ENCODE measurements around the gene MYO1D. TPM values are rescaled to one million over a fixed set of nuclear protein-coding genes. Genes with fewer than 3 reads are reported as not detected.

MYO1D gene
- total RNA-seq, 1 donor from 2014 or later = 18.0 TPM

GRCh38 chr17:32586666-32587065 is 290.3 kb downstream of the MYO1D start:
- Histone ChIP-seq H2AFZ (ENCODE audit: low read depth, low read length) (no peak overlapping the region), H3K36me3 (ENCODE audit: insufficient read depth, low read length) (no peaks in the 10 kb centered on the region), H3K27ac (ENCODE audit: low read depth, low read length) (no peak overlapping the region), H3K4me2 (ENCODE audit: low read length) (no peak overlapping the region), H3K4me3 (ENCODE audit: insufficient read depth, low read depth, low read length) (no peak overlapping the region), H3K9me3 (ENCODE audit: insufficient read depth, low read depth, low read length) (no peaks in the 10 kb centered on the region), H3K79me2 (ENCODE audit: insufficient read depth, low read length) (no peaks in the 10 kb centered on the region), H3K9ac (ENCODE audit: low read length) (no peak overlapping the region), H3K4me1 (ENCODE audit: insufficient read depth, low read length) (peaks cover 3% of the 10 kb centered on the region), H3K27me3 (ENCODE audit: insufficient read depth, low read length) (no peaks in the 10 kb centered on the region), H4K20me1 (ENCODE audit: insufficient read depth, low read length) (no peaks in the 10 kb centered on the region)
- DNase-seq (ENCODE audit: low read depth) (no peak), FAIRE-seq (peak; percentile 81)
- TF ChIP-seq EZH2 (IDR thresholded peaks at IDR 0.05; ENCODE audit: insufficient read depth, low read length) (no peak), CTCF (IDR thresholded peaks at IDR 0.05; ENCODE audit: insufficient read depth, low read depth, low read length) (no peak)
- Mint-ChIP-seq H3K27me3 (ENCODE audit: low read depth, unreplicated experiment) (no peaks in the 10 kb centered on the region), H3K36me3 (ENCODE audit: low read depth, unreplicated experiment) (peaks cover 5% of the 10 kb centered on the region), H3K4me1 (ENCODE audit: low read depth, unreplicated experiment) (no peaks in the 10 kb centered on the region), H3K27ac (ENCODE audit: unreplicated experiment) (no peak overlapping the region), H3K4me3 (ENCODE audit: unreplicated experiment) (no peak overlapping the region), H3K9me3 (ENCODE audit: unreplicated experiment) (peaks cover 16% of the 10 kb centered on the region)

- no peaks in the 10 kb centered on the region for H3K79me2 ChIP-seq (ENCODE audit: insufficient read depth, low read length)
- H3K4me3 ChIP-seq (ENCODE audit: insufficient read depth, low read depth, low read length) = no peak overlapping the region
- peaks cover 9% of the 10 kb centered on the region for H3K36me3 Mint-ChIP-seq (ENCODE audit: low read depth, unreplicated experiment)
- H2AFZ ChIP-seq (ENCODE audit: low read depth, low read length) = no peak overlapping the region
- no peak for FAIRE-seq
- no peak for TF ChIP-seq EZH2 (IDR thresholded peaks at IDR 0.05; ENCODE audit: insufficient read depth, low read length)
- TF ChIP-seq CTCF (IDR thresholded peaks at IDR 0.05; ENCODE audit: insufficient read depth, low read depth, low read length) = no peak
- no peaks in the 10 kb centered on the region for H3K4me1 Mint-ChIP-seq (ENCODE audit: low read depth, unreplicated experiment)
- H3K4me1 ChIP-seq (ENCODE audit: insufficient read depth, low read length) = peaks cover 3% of the 10 kb centered on the region
- H3K9ac ChIP-seq (ENCODE audit: low read length) = no peak overlapping the region
- H3K4me2 ChIP-seq (ENCODE audit: low read length) = no peak overlapping the region
- no peaks in the 10 kb centered on the region for H3K36me3 ChIP-seq (ENCODE audit: insufficient read depth, low read length)
- H4K20me1 ChIP-seq (ENCODE audit: insufficient read depth, low read length) = no peaks in the 10 kb centered on the region
- H3K9me3 Mint-ChIP-seq (ENCODE audit: unreplicated experiment) = peaks cover 18% of the 10 kb centered on the region
- no peaks in the 10 kb centered on the region for H3K27me3 Mint-ChIP-seq (ENCODE audit: low read depth, unreplicated experiment)
- H3K27me3 ChIP-seq (ENCODE audit: insufficient read depth, low read length) = no peaks in the 10 kb centered on the region
- H3K9me3 ChIP-seq (ENCODE audit: insufficient read depth, low read depth, low read length) = peaks cover 2% of the 10 kb centered on the region
- H3K4me3 Mint-ChIP-seq (ENCODE audit: unreplicated experiment) = no peak overlapping the region
- no peak overlapping the region for H3K27ac ChIP-seq (ENCODE audit: low read depth, low read length)
- no peak for DNase-seq (ENCODE audit: low read depth)
- no peak overlapping the region for H3K27ac Mint-ChIP-seq (ENCODE audit: unreplicated experiment)
Observed at GRCh38 chr17:32584792-32585191, 292.1 kb downstream of the MYO1D start.

- Mint-ChIP-seq H3K27ac (ENCODE audit: unreplicated experiment) (no peak overlapping the region), H3K27me3 (ENCODE audit: low read depth, unreplicated experiment) (no peaks in the 10 kb centered on the region), H3K4me1 (ENCODE audit: low read depth, unreplicated experiment) (no peaks in the 10 kb centered on the region), H3K4me3 (ENCODE audit: unreplicated experiment) (no peak overlapping the region), H3K36me3 (ENCODE audit: low read depth, unreplicated experiment) (peaks cover 9% of the 10 kb centered on the region), H3K9me3 (ENCODE audit: unreplicated experiment) (peaks cover 18% of the 10 kb centered on the region)
- TF ChIP-seq CTCF (IDR thresholded peaks at IDR 0.05; ENCODE audit: insufficient read depth, low read depth, low read length) = no peak
- no peak for TF ChIP-seq EZH2 (IDR thresholded peaks at IDR 0.05; ENCODE audit: insufficient read depth, low read length)
- Histone ChIP-seq H4K20me1 (ENCODE audit: insufficient read depth, low read length) (no peaks in the 10 kb centered on the region), H3K27me3 (ENCODE audit: insufficient read depth, low read length) (no peaks in the 10 kb centered on the region), H3K4me2 (ENCODE audit: low read length) (no peak overlapping the region), H3K9ac (ENCODE audit: low read length) (no peak overlapping the region), H3K36me3 (ENCODE audit: insufficient read depth, low read length) (no peaks in the 10 kb centered on the region), H2AFZ (ENCODE audit: low read depth, low read length) (no peak overlapping the region), H3K9me3 (ENCODE audit: insufficient read depth, low read depth, low read length) (peaks cover 2% of the 10 kb centered on the region), H3K4me1 (ENCODE audit: insufficient read depth, low read length) (peaks cover 3% of the 10 kb centered on the region), H3K79me2 (ENCODE audit: insufficient read depth, low read length) (no peaks in the 10 kb centered on the region), H3K4me3 (ENCODE audit: insufficient read depth, low read depth, low read length) (no peak overlapping the region), H3K27ac (ENCODE audit: low read depth, low read length) (no peak overlapping the region)
- FAIRE-seq (no peak), DNase-seq (ENCODE audit: low read depth) (no peak)
Observed at GRCh38 chr17:32583053-32583452, 293.9 kb downstream of the MYO1D start.
